ENCODE results near the gene ACTA1. TPM values are rescaled to one million over a fixed set of nuclear protein-coding genes. Genes with fewer than 3 reads are reported as not detected.

The ACTA1 gene
- total RNA-seq = 0.14 TPM in 1 of 2 replicates, not detected in the other

GRCh38 chr1:229434005-229434640 lies at the start of gene ACTA1:
Gene ACTA1 (minus strand): TSS chr1:229434094. CDS start chr1:229433115, 979 bp downstream.

Other genes with a start within 250 kb of the ACTA1 start
- 35.4 and 38.9 TPM in 2 replicates for gene RAB4A, start 163.0 kb downstream of the ACTA1 start, total RNA-seq
- gene CCSAP, start 91.0 kb downstream of the ACTA1 start, total RNA-seq = 9.8 and 10.2 TPM in 2 replicates
- gene NUP133, start 74.2 kb upstream of the ACTA1 start, total RNA-seq = 32.1 and 37.2 TPM in 2 replicates
- gene ABCB10, start 124.6 kb upstream of the ACTA1 start, total RNA-seq = 17.8 and 18.8 TPM in 2 replicates
- 13.4 and 19.2 TPM in 2 replicates for gene TAF5L, start 192.0 kb upstream of the ACTA1 start, total RNA-seq
- gene URB2, start 192.2 kb upstream of the ACTA1 start, total RNA-seq = 9.5 and 19.1 TPM in 2 replicates

Measured in smooth muscle cell of the umbilical artery (primary cell).